Stomach (tissue), 4 donors: ENCODE measurements around the gene PDE8B.

Experiments used
- CTCF ChIP-seq, 7 experiments: fragments of 450-650 bp in 4 of 7; fragments of 200-600 bp in 3 of 7; sonication (generic) in 3 of 7; IDR thresholded peaks; one replicate each; pipeline ENCODE4 v1.5.1; 2016 to 2019; ENCODE audit warnings: antibody characterized with exemption in 7 of 7, control low read depth in 2 of 7, mild to moderate bottlenecking in 1 of 7
- POLR2A ChIP-seq, 4 donors: fragments of 450-650 bp; IDR thresholded peaks; one replicate each; pipeline ENCODE4 v1.6.1; 2016; ENCODE audit warnings: antibody characterized with exemption in 4 of 4, control low read depth in 2 of 4, mild to moderate bottlenecking in 1 of 4, moderate library complexity in 1 of 4
- POLR2AphosphoS5 ChIP-seq, 3 donors: sonication (generic); formaldehyde crosslinking; IDR thresholded peaks; one replicate each; pipeline ENCODE4 v1.6.1; 2016; ENCODE audit warnings: antibody characterized with exemption in 3 of 3

- TF ChIP-seq POLR2A (IDR thresholded peaks at IDR 0.05), result no peak
- no peak for TF ChIP-seq CTCF (IDR thresholded peaks at IDR 0.05)
- TF ChIP-seq POLR2AphosphoS5 (IDR thresholded peaks at IDR 0.05), result no peak
Measured at GRCh38 chr5:77292026-77292757, 81.7 kb downstream of the PDE8B start.
